ENCODE measurements around the gene MRPL54. TPM values are rescaled to one million over a fixed set of nuclear protein-coding genes. Genes with fewer than 3 reads are reported as not detected.
"Not testable (repeated sequence)": the region's sequence is repeated elsewhere in the genome, so short reads cannot be mapped to it uniquely, and the experiment has no call there.

MRPL54 gene
- total RNA-seq, 1 donor from 2014 or later, result 15.1 TPM

- DNase-seq (ENCODE audit: low spot score), result no peak
- Histone ChIP-seq H3K4me3 (no peak overlapping the region), H3K36me3 (no peaks in the 10 kb centered on the region), H3K79me2 (ENCODE audit: low read depth) (peaks cover 24% of the 10 kb centered on the region), H2AFZ (replicated peaks) (no peak overlapping the region), H3K27me3 (no peaks in the 10 kb centered on the region), H3K4me1 (peaks cover 3% of the 10 kb centered on the region), H4K20me1 (ENCODE audit: low read depth) (no peaks in the 10 kb centered on the region), H3K4me2 (no peak overlapping the region), H3F3A (ENCODE audit: low read depth) (peaks cover 8% of the 10 kb centered on the region), H3K9me3 (ENCODE audit: low read depth) (no peaks in the 10 kb centered on the region), H3K9ac (no peak overlapping the region), H3K27ac (no peak overlapping the region)
- Mint-ChIP-seq H3K27ac (no peak overlapping the region), H3K4me1 (peaks cover 17% of the 10 kb centered on the region), H3K27me3 (ENCODE audit: insufficient read depth, low read depth) (peaks cover 3% of the 10 kb centered on the region), H3K4me3 (no peak overlapping the region), H3K9me3 (no peaks in the 10 kb centered on the region), H3K36me3 (peaks cover 2% of the 10 kb centered on the region)
- no peak for TF ChIP-seq EZH2 (IDR thresholded peaks at IDR 0.05)
- TF ChIP-seq CTCF (IDR thresholded peaks at IDR 0.05), result no peak
- TF ChIP-seq EZH2phosphoT487 (IDR thresholded peaks at IDR 0.05), result no peak
Observed at GRCh38 chr19:3765121-3765520, 2.6 kb downstream of the MRPL54 start.

- not testable (repeated sequence) for H3K27me3 ChIP-seq; H3K4me3 ChIP-seq; H3K27ac Mint-ChIP-seq; H3K9me3 Mint-ChIP-seq; H3K4me2 ChIP-seq; H3K4me3 Mint-ChIP-seq; H3K27me3 Mint-ChIP-seq (ENCODE audit: insufficient read depth, low read depth); H3K36me3 ChIP-seq; H2AFZ ChIP-seq (replicated peaks); H3K27ac ChIP-seq; H3F3A ChIP-seq (ENCODE audit: low read depth); H3K9ac ChIP-seq; DNase-seq (ENCODE audit: low spot score); H3K9me3 ChIP-seq (ENCODE audit: low read depth); H3K4me1 ChIP-seq; H4K20me1 ChIP-seq (ENCODE audit: low read depth); H3K36me3 Mint-ChIP-seq
- H3K4me1 Mint-ChIP-seq, result peaks cover 17% of the 10 kb centered on the region
- H3K79me2 ChIP-seq (ENCODE audit: low read depth), result peaks cover 18% of the 10 kb centered on the region
Observed at GRCh38 chr19:3765757-3766156, 3.3 kb downstream of the MRPL54 start.

DNA sequence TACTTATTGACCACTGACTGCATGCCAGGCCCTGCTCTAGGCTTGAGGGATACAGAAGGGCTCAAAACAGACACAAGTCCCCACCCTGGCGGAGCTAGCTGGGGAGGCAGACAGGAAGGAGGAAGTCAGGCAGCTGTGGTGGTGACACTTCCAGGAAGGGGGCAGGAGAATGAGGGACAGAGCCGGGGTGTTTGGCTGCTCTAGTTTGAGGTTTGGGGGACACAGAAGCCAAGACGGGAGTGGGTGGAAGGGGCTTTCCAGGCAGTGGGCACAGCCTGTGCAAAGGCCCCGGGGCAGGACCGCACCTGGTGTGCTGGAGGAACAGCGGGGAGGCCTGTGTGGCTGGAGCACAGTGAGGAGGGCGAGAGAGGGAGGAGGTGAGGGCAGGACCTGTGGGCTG is 4.0 kb downstream of the MRPL54 start:
- no peak overlapping the region for H3K27ac Mint-ChIP-seq
- Histone ChIP-seq H3K4me2 (no peak overlapping the region), H3K9ac (no peak overlapping the region), H3K9me3 (ENCODE audit: low read depth) (no peaks in the 10 kb centered on the region), H3K27me3 (no peaks in the 10 kb centered on the region), H3K4me1 (peaks cover 7% of the 10 kb centered on the region), H3K27ac (no peak overlapping the region), H3K36me3 (no peaks in the 10 kb centered on the region), H4K20me1 (ENCODE audit: low read depth) (no peaks in the 10 kb centered on the region), H3K4me3 (no peak overlapping the region), H3K79me2 (ENCODE audit: low read depth) (peaks cover 12% of the 10 kb centered on the region), H3F3A (ENCODE audit: low read depth) (peaks cover 12% of the 10 kb centered on the region), H2AFZ (replicated peaks) (no peak overlapping the region)
- no peak for TF ChIP-seq EZH2phosphoT487 (IDR thresholded peaks at IDR 0.05)
- TF ChIP-seq EZH2 (IDR thresholded peaks at IDR 0.05), result no peak
- no peak for TF ChIP-seq CTCF (IDR thresholded peaks at IDR 0.05)
- no peak for DNase-seq (ENCODE audit: low spot score)
- H3K36me3 Mint-ChIP-seq, result peaks cover 2% of the 10 kb centered on the region
- no peak overlapping the region for H3K4me3 Mint-ChIP-seq
- H3K9me3 Mint-ChIP-seq, result no peaks in the 10 kb centered on the region
- H3K27me3 Mint-ChIP-seq (ENCODE audit: insufficient read depth, low read depth), result peaks cover 3% of the 10 kb centered on the region
- H3K4me1 Mint-ChIP-seq, result peaks cover 17% of the 10 kb centered on the region

DNA sequence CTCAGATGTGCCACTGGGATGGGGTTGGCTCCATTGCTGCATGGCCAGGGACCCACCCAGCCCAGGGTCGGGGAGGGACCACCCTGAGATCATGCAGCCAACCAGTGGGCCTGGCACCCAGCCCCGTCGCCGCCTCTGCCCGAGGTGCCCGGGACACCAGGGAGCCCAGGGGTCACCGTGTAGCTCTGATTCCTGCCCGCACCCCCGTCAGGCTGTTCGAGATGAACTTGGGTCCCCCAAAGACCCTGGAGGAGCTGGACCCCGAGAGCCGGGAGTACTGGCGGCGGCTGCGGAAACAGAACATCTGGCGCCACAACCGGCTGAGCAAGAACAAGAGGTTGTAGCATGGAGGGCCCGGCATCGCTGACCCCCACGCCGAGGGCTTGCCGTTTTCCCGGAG is 4.6 kb downstream of the MRPL54 start:
- H3K27ac ChIP-seq, result no peak overlapping the region
- H3K4me3 ChIP-seq, result no peak overlapping the region
- no peaks in the 10 kb centered on the region for H4K20me1 ChIP-seq (ENCODE audit: low read depth)
- H3K4me1 ChIP-seq, result peaks cover 11% of the 10 kb centered on the region
- no peak overlapping the region for H3K4me2 ChIP-seq
- no peak overlapping the region for H3K9ac ChIP-seq
- Mint-ChIP-seq H3K27me3 (ENCODE audit: insufficient read depth, low read depth) (peaks cover 3% of the 10 kb centered on the region), H3K36me3 (peaks cover 2% of the 10 kb centered on the region), H3K4me1 (peaks cover 13% of the 10 kb centered on the region), H3K27ac (no peak overlapping the region), H3K9me3 (no peaks in the 10 kb centered on the region), H3K4me3 (no peak overlapping the region)
- H3K79me2 ChIP-seq (ENCODE audit: low read depth), result peaks cover 12% of the 10 kb centered on the region
- H3K27me3 ChIP-seq, result no peaks in the 10 kb centered on the region
- no peak for DNase-seq (ENCODE audit: low spot score)
- H2AFZ ChIP-seq (replicated peaks), result no peak overlapping the region
- no peak for TF ChIP-seq EZH2phosphoT487 (IDR thresholded peaks at IDR 0.05)
- no peak for TF ChIP-seq CTCF (IDR thresholded peaks at IDR 0.05)
- TF ChIP-seq EZH2 (IDR thresholded peaks at IDR 0.05), result no peak
- no peaks in the 10 kb centered on the region for H3K9me3 ChIP-seq (ENCODE audit: low read depth)
- H3F3A ChIP-seq (ENCODE audit: low read depth), result peaks cover 8% of the 10 kb centered on the region
- no peaks in the 10 kb centered on the region for H3K36me3 ChIP-seq
